Ectodermal cell (in vitro differentiated cells): ENCODE measurements around the gene C1QA.

Experiments
- H3K27ac ChIP-seq: 2 replicates; pipeline ENCODE4 v1.7.0; 2013; ENCODE audit warnings: mild to moderate bottlenecking, low read depth, low read length; ENCODE audit not compliant: insufficient read depth, poor library complexity, severe bottlenecking
- H3K27me3 ChIP-seq: 2 replicates; pipeline ENCODE4 v1.7.0; 2013; ENCODE audit warnings: mild to moderate bottlenecking, low read length; ENCODE audit not compliant: insufficient read depth, control insufficient read depth, poor library complexity, severe bottlenecking
- H3K36me3 ChIP-seq: one replicate; pipeline ENCODE4 v1.7.0; 2013; ENCODE audit warnings: low read length; ENCODE audit not compliant: control insufficient read depth, insufficient read depth
- H3K4me1 ChIP-seq: one replicate; pipeline ENCODE4 v1.7.0; 2013; ENCODE audit warnings: low read length; ENCODE audit not compliant: control insufficient read depth, insufficient read depth
- H3K4me3 ChIP-seq: 2 replicates; pipeline ENCODE4 v1.7.0; 2013; ENCODE audit warnings: low read depth, low read length, control low read depth; ENCODE audit not compliant: insufficient read depth
- H3K9me3 ChIP-seq: 2 replicates; pipeline ENCODE4 v1.7.0; 2013; ENCODE audit warnings: mild to moderate bottlenecking, low read length, moderate library complexity; ENCODE audit not compliant: control insufficient read depth
- WGBS, 2 experiments: methylation state at CpG; one replicate each; pipeline ENCODE4 v1.1.7; 2013; ENCODE audit warnings: missing lambda C conversion rate in 2 of 2; 5-methylcytosine and 5-hydroxymethylcytosine counted together

The C1QA gene

GRCh38 chr1:22598736-22599135, 37.7 kb upstream of the C1QA start:
- no peaks in the 10 kb centered on the region for H3K27me3 ChIP-seq
- 89 to 92% methylated on average over 24 of the region's 24 CpGs for WGBS, 2 experiments
- no peaks in the 10 kb centered on the region for H3K36me3 ChIP-seq
- H3K4me3 ChIP-seq: no peak overlapping the region
- H3K4me1 ChIP-seq: no peaks in the 10 kb centered on the region
- no peak overlapping the region for H3K27ac ChIP-seq
- no peaks in the 10 kb centered on the region for H3K9me3 ChIP-seq

- H3K27me3 ChIP-seq: no peaks in the 10 kb centered on the region
- no peaks in the 10 kb centered on the region for H3K36me3 ChIP-seq
- H3K4me3 ChIP-seq: no peak overlapping the region
- H3K27ac ChIP-seq: no peak overlapping the region
- WGBS, 2 experiments: 83 to 85% methylated on average over 22 of the region's 22 CpGs
- no peaks in the 10 kb centered on the region for H3K9me3 ChIP-seq
- no peaks in the 10 kb centered on the region for H3K4me1 ChIP-seq
Observed at GRCh38 chr1:22600071-22600816, 36.2 kb upstream of the C1QA start.

DNA sequence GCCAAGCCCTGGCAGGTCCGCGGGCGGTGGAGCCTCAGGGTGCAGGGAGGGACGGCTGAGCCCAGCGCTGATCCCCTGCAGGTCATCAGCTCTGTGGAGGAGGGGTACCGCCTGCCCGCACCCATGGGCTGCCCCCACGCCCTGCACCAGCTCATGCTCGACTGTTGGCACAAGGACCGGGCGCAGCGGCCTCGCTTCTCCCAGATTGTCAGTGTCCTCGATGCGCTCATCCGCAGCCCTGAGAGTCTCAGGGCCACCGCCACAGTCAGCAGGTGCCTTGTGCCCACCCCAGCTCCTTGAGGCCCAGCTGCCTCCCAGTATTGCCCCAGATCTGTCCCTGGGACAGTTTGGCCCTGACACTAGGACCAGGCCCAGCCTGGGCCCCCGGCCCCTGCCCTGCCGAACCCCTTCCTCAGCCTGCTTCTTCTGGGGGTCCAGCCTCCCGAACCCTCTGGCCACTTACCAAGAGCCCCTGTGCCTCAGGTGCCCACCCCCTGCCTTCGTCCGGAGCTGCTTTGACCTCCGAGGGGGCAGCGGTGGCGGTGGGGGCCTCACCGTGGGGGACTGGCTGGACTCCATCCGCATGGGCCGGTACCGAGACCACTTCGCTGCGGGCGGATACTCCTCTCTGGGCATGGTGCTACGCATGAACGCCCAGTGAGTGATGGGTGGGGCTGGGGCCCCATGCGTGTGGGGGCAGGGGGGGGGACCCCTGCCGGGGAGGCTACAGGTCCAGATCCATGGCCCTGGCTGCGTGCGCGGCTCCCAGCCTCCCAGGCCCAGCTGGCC, 35.4 kb upstream of the C1QA start:
- no peaks in the 10 kb centered on the region for H3K36me3 ChIP-seq
- H3K4me3 ChIP-seq: no peak overlapping the region
- H3K9me3 ChIP-seq: no peaks in the 10 kb centered on the region
- peaks cover under 1% of the 10 kb centered on the region for H3K27me3 ChIP-seq
- WGBS, 2 experiments: 93 to 95% methylated on average over 39 of the region's 39 CpGs
- H3K4me1 ChIP-seq: no peaks in the 10 kb centered on the region
- no peak overlapping the region for H3K27ac ChIP-seq

DNA sequence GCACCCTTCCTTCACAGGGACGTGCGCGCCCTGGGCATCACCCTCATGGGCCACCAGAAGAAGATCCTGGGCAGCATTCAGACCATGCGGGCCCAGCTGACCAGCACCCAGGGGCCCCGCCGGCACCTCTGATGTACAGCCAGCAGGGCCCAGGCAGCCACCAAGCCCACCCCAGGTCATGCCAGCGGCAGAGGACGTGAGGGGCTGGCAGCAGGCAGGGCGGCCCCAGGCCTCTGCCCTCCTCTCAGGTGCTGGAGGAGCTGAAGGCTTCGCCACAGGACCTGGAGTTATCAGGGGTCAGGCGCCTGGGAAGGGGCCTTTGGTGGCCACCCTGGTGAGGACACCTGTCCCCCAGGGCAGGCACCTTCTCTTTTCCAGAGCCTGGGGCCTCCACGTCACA, 34.8 kb upstream of the C1QA start:
- WGBS, 2 experiments: 95% methylated on average over 12 of the region's 12 CpGs
- Histone ChIP-seq H3K27me3 (peaks cover 5% of the 10 kb centered on the region), H3K27ac (no peak overlapping the region)

GRCh38 chr1:22602060-22602740, 34.2 kb upstream of the C1QA start:
- H3K36me3 ChIP-seq: no peaks in the 10 kb centered on the region
- H3K9me3 ChIP-seq: no peaks in the 10 kb centered on the region
- WGBS, 2 experiments: 93 to 94% methylated on average over 18 of the region's 18 CpGs
- no peaks in the 10 kb centered on the region for H3K4me1 ChIP-seq
- no peak overlapping the region for H3K4me3 ChIP-seq
- no peak overlapping the region for H3K27ac ChIP-seq
- H3K27me3 ChIP-seq: peaks cover 6% of the 10 kb centered on the region

More for the DNA sequence above, 34.8 kb upstream of the C1QA start:
- Histone ChIP-seq H3K9me3 (no peaks in the 10 kb centered on the region), H3K4me3 (no peak overlapping the region), H3K36me3 (no peaks in the 10 kb centered on the region), H3K4me1 (no peaks in the 10 kb centered on the region)

DNA sequence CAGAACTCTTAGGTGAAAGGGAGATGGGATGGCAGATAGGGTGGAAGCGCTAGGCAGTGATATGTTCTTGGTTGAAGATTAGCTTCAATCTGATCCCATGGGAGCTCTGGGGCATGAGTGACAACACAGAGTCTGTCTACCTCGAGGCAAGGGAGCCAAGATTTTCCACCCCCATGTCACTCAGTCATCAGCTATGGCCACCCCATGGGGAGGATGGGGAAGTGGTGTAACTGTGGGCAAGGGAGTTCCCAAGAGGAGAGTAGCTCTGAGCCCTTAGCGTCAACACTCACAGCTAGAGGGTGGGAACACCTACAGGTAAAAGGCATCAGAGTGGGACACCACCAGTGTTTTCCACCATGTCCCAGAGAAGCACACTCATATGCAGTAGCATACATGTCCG, 30.3 kb upstream of the C1QA start:
- H3K27ac ChIP-seq: no peak overlapping the region
- peaks cover 31% of the 10 kb centered on the region for H3K27me3 ChIP-seq
- WGBS, 2 experiments: 57 to 66% methylated on average over 3 to 4 of the region's 4 CpGs
- no peak overlapping the region for H3K4me3 ChIP-seq
- no peaks in the 10 kb centered on the region for H3K4me1 ChIP-seq
- H3K36me3 ChIP-seq: no peaks in the 10 kb centered on the region
- no peaks in the 10 kb centered on the region for H3K9me3 ChIP-seq

- Histone ChIP-seq H3K9me3 (no peaks in the 10 kb centered on the region), H3K27me3 (peaks cover 31% of the 10 kb centered on the region)
- 8 to 9% methylated on average over 10 of the region's 10 CpGs for WGBS, 2 experiments
Observed at GRCh38 chr1:22607154-22607553, 29.3 kb upstream of the C1QA start.

GRCh38 chr1:22608361-22608760, 28.1 kb upstream of the C1QA start:
- 77 to 85% methylated on average over 3 of the region's 3 CpGs for WGBS, 2 experiments
- Histone ChIP-seq H3K4me3 (no peak overlapping the region), H3K27me3 (peaks cover 31% of the 10 kb centered on the region), H3K36me3 (no peaks in the 10 kb centered on the region), H3K27ac (no peak overlapping the region), H3K4me1 (no peaks in the 10 kb centered on the region), H3K9me3 (no peaks in the 10 kb centered on the region)

More at GRCh38 chr1:22607154-22607553, 29.3 kb upstream of the C1QA start:
- H3K4me1 ChIP-seq: no peaks in the 10 kb centered on the region
- no peaks in the 10 kb centered on the region for H3K36me3 ChIP-seq
- H3K4me3 ChIP-seq: no peak overlapping the region
- no peak overlapping the region for H3K27ac ChIP-seq

GRCh38 chr1:22609291-22609690, 27.1 kb upstream of the C1QA start:
- no peak overlapping the region for H3K4me3 ChIP-seq
- H3K4me1 ChIP-seq: no peaks in the 10 kb centered on the region
- 11 to 16% methylated on average over 6 of the region's 6 CpGs for WGBS, 2 experiments
- H3K27ac ChIP-seq: no peak overlapping the region
- H3K36me3 ChIP-seq: no peaks in the 10 kb centered on the region
- peaks cover 32% of the 10 kb centered on the region for H3K27me3 ChIP-seq
- H3K9me3 ChIP-seq: no peaks in the 10 kb centered on the region

- no peaks in the 10 kb centered on the region for H3K9me3 ChIP-seq
- H3K27ac ChIP-seq: no peak overlapping the region
- H3K27me3 ChIP-seq: peaks cover 34% of the 10 kb centered on the region
- no peaks in the 10 kb centered on the region for H3K36me3 ChIP-seq
- H3K4me3 ChIP-seq: no peak overlapping the region
- no peaks in the 10 kb centered on the region for H3K4me1 ChIP-seq
- WGBS, 2 experiments: 21% methylated on average over 7 of the region's 7 CpGs
Observed at GRCh38 chr1:22611530-22611947, 24.9 kb upstream of the C1QA start.
